ENCODE results near the gene VANGL2.

VANGL2 gene

DNA sequence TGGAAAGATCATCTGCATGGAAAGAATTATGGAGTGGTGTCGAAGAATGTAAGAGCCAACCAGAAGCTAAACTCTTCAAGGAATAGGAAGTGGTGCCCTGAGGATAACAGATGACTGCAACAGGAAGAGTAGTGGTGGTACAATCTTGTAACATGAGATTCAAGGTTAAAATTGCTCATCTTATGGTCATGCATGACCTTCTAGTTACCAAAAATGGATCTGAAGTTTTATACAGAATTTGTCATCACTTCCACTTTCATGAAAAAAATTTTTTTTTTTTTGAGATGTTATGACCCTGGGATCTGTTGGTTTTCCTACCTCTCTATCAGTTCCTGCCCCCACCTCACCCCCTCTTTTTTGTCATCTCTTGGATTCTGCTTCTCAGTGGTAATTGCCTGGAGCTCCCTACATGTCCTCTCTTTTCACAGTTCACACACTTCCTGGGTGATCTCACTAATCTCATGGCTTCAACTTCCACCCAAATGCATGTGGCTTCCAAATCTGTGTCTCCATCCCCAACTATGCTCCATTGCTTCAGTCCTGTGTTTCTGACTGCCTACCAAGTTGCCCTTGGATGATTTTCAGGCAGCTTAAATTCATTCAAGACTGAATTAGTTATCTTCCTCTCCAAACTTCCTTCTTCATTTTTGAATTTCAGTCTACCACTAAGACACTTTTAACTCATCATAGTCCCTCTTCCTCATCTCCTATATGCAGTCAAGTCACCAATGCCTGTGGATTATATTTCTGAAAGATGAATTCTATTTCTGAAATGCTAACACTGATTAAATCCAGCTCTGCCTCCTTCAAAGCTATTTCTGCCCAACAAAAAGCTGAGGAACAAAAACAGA lies 74.3 kb downstream of the VANGL2 start:
- no peaks in the 10 kb centered on the region for H3K27me3 Mint-ChIP-seq
- no peak for DNase-seq
- no peak for ATAC-seq (replicated peaks)

More for the DNA sequence above, 74.3 kb downstream of the VANGL2 start:
- Mint-ChIP-seq H3K4me1 (ENCODE audit: low read depth in 2 of 2) (peaks cover 2 to 9% of the 10 kb centered on the region in 2 donors), H3K4me3 (no peak overlapping the region), H3K27ac (no peak overlapping the region), H3K36me3 (ENCODE audit: insufficient read depth) (no peaks in the 10 kb centered on the region), H3K9me3 (peaks cover 0 to 4% of the 10 kb centered on the region in 2 donors)

All from effector memory CD8-positive, alpha-beta T cell (primary cell).